HEK293 (cell line): ENCODE results near the gene HCRTR2.

ENCODE experiments used
- SETDB1 ChIP-seq: IDR thresholded peaks from one replicate; pipeline ENCODE4 v1.6.1; 2017; ENCODE audit warnings: mild to moderate bottlenecking, low read length, moderate library complexity, mixed read lengths; ENCODE audit not compliant: insufficient read length
- TCF7L2 ChIP-seq: IDR thresholded peaks from 2 replicates; pipeline ENCODE4 v1.6.1; 2011; ENCODE audit warnings: low read depth, mild to moderate bottlenecking, inconsistent platforms, low read length, moderate library complexity, borderline replicate concordance
- ZFP41 ChIP-seq: fragments of 450-650 bp; formaldehyde crosslinking; IDR thresholded peaks from 2 replicates; pipeline ENCODE4 v1.5.1; 2016; ENCODE audit warnings: missing biosample characterization, missing genetic modification characterization, borderline replicate concordance
- ZNF10 ChIP-seq: fragments of 450-650 bp; formaldehyde crosslinking; IDR thresholded peaks from 2 replicates; pipeline ENCODE4 v1.5.1; 2017; ENCODE audit warnings: missing biosample characterization, missing genetic modification characterization
- ZNF138 ChIP-seq: fragments of 450-650 bp; formaldehyde crosslinking; IDR thresholded peaks from 2 replicates; pipeline ENCODE4 v1.5.1; 2016; ENCODE audit warnings: missing biosample characterization, missing genetic modification characterization, borderline replicate concordance
- ZNF155 ChIP-seq: fragments of 450-650 bp; formaldehyde crosslinking; IDR thresholded peaks from 2 replicates; pipeline ENCODE4 v1.5.1; 2016; ENCODE audit warnings: missing biosample characterization, missing genetic modification characterization
- ZNF341 ChIP-seq: fragments of 450-650 bp; formaldehyde crosslinking; IDR thresholded peaks from 2 replicates; pipeline ENCODE4; 2016; ENCODE audit warnings: low read depth, missing biosample characterization, missing genetic modification characterization
- ZNF521 ChIP-seq: fragments of 450-650 bp; formaldehyde crosslinking; IDR thresholded peaks from 2 replicates; pipeline ENCODE4 v1.5.1; 2017; ENCODE audit warnings: missing biosample characterization, mild to moderate bottlenecking, missing genetic modification characterization
- ZNF830 ChIP-seq: fragments of 450-650 bp; IDR thresholded peaks from 2 replicates; pipeline ENCODE4 v1.5.0; 2018; ENCODE audit warnings: missing biosample characterization, missing genetic modification characterization, low read depth, mild to moderate bottlenecking, moderate library complexity
- TF ChIP-seq, protein P1 (sequence below): fragments of 450-650 bp; formaldehyde crosslinking; IDR thresholded peaks from 2 replicates; pipeline ENCODE4 v1.5.1; 2016; ENCODE audit warnings: missing biosample characterization, missing genetic modification characterization
- TF ChIP-seq, protein P2 (sequence below): fragments of 450-650 bp; formaldehyde crosslinking; IDR thresholded peaks from 2 replicates; pipeline ENCODE4 v1.5.1; 2016; ENCODE audit warnings: missing biosample characterization, missing genetic modification characterization, low read depth
- TF ChIP-seq, protein P3 (sequence below): fragments of 450-650 bp; formaldehyde crosslinking; optimal IDR thresholded peaks from 2 replicates; pipeline ENCODE3; 2016; ENCODE audit warnings: missing biosample characterization, mild to moderate bottlenecking, missing genetic modification characterization

DNA sequence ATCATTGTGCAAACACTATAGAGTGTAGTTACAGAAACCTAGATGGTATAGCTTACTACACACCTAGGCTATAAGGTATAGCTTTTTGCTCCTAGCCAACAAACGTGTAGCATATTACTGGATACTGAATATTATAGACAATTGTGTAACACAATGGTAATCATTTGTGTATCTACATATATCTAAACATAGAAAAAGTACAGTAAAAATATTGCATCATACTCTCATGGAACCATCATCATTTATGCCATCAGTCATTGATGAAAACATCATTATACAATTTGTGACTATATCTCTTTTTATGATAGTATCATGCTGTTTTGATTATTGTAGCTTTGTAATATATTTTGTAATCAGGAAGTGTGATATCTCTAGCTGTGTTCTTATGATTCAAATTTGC lies 21.0 kb upstream of the HCRTR2 start:
- TF ChIP-seq ZNF521 (tag by site-specific recombination), result no peak
- no peak for TF ChIP-seq TCF7L2
- TF ChIP-seq, protein P1, sequence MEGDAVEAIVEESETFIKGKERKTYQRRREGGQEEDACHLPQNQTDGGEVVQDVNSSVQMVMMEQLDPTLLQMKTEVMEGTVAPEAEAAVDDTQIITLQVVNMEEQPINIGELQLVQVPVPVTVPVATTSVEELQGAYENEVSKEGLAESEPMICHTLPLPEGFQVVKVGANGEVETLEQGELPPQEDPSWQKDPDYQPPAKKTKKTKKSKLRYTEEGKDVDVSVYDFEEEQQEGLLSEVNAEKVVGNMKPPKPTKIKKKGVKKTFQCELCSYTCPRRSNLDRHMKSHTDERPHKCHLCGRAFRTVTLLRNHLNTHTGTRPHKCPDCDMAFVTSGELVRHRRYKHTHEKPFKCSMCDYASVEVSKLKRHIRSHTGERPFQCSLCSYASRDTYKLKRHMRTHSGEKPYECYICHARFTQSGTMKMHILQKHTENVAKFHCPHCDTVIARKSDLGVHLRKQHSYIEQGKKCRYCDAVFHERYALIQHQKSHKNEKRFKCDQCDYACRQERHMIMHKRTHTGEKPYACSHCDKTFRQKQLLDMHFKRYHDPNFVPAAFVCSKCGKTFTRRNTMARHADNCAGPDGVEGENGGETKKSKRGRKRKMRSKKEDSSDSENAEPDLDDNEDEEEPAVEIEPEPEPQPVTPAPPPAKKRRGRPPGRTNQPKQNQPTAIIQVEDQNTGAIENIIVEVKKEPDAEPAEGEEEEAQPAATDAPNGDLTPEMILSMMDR (tag by site-specific recombination), result no peak
- no peak for TF ChIP-seq ZNF155
- TF ChIP-seq ZNF341 (tag by site-specific recombination), result no peak
- TF ChIP-seq, protein P2, sequence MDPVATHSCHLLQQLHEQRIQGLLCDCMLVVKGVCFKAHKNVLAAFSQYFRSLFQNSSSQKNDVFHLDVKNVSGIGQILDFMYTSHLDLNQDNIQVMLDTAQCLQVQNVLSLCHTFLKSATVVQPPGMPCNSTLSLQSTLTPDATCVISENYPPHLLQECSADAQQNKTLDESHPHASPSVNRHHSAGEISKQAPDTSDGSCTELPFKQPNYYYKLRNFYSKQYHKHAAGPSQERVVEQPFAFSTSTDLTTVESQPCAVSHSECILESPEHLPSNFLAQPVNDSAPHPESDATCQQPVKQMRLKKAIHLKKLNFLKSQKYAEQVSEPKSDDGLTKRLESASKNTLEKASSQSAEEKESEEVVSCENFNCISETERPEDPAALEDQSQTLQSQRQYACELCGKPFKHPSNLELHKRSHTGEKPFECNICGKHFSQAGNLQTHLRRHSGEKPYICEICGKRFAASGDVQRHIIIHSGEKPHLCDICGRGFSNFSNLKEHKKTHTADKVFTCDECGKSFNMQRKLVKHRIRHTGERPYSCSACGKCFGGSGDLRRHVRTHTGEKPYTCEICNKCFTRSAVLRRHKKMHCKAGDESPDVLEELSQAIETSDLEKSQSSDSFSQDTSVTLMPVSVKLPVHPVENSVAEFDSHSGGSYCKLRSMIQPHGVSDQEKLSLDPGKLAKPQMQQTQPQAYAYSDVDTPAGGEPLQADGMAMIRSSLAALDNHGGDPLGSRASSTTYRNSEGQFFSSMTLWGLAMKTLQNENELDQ (tag by site-specific recombination), result no peak
- TF ChIP-seq ZNF830 (tag by site-specific recombination), result no peak
- TF ChIP-seq, protein P3, sequence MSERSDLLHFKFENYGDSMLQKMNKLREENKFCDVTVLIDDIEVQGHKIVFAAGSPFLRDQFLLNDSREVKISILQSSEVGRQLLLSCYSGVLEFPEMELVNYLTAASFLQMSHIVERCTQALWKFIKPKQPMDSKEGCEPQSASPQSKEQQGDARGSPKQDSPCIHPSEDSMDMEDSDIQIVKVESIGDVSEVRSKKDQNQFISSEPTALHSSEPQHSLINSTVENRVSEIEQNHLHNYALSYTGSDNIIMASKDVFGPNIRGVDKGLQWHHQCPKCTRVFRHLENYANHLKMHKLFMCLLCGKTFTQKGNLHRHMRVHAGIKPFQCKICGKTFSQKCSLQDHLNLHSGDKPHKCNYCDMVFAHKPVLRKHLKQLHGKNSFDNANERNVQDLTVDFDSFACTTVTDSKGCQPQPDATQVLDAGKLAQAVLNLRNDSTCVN (tag by site-specific recombination), result no peak
- no peak for TF ChIP-seq ZNF10 (tag by site-specific recombination)
- TF ChIP-seq ZFP41, result no peak
- no peak for TF ChIP-seq SETDB1
- TF ChIP-seq ZNF138 (tag by site-specific recombination), result no peak
